Measurements from ENCODE around the gene IGFBP6. TPM values are rescaled to one million over a fixed set of nuclear protein-coding genes. Genes with fewer than 3 reads are reported as not detected.

Gene IGFBP6, protein sequence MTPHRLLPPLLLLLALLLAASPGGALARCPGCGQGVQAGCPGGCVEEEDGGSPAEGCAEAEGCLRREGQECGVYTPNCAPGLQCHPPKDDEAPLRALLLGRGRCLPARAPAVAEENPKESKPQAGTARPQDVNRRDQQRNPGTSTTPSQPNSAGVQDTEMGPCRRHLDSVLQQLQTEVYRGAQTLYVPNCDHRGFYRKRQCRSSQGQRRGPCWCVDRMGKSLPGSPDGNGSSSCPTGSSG
- 0.97 TPM in 1 of 2 replicates, not detected in the other for total RNA-seq (2011; cell fraction: chromatin; rRNA removed; ENCODE audit: low replicate concordance)
- 0.66 and 1.8 TPM in 2 replicates for total RNA-seq (2011; cell fraction: nucleolus; rRNA removed)
- 0.37 TPM in 1 of 2 replicates, not detected in the other for total RNA-seq (2011; cell fraction: nucleoplasm; rRNA removed)
- total RNA-seq (2014; rRNA removed) (1.2 and 1.6 TPM in 2 replicates), total RNA-seq (2014; rRNA removed; fragmentation: Illumina TruSeq; extraction: Trizol) (0.36 and 0.61 TPM in 2 replicates), total RNA-seq (2015; rRNA removed; fragmentation: Illumina TruSeq; extraction: Trizol) (0.38 and 0.76 TPM in 2 replicates), total RNA-seq (2021) (1.4 and 2.3 TPM in 2 replicates), polyA plus RNA-seq (2011; rRNA removed) (0.24 and 1.4 TPM in 2 replicates), polyA plus RNA-seq (2014; fragmentation: Illumina TruSeq; extraction: Trizol) (0.52 and 0.62 TPM in 2 replicates), polyA plus RNA-seq (2014; fragmentation: Nextera tagmentation; extraction: Ambion mirVana) (under 1 TPM; 0.15 to 0.23 TPM), polyA plus RNA-seq (2014; rRNA removed) (0.54 and 2.4 TPM in 2 replicates), polyA minus RNA-seq (2011; rRNA and poly(A)+ RNA removed) (not detected in 2 replicates), Bru-seq, nascent RNA (percentile 30 among the genes with signal in this experiment), BruChase-seq, experiment 1, labeled RNA remaining after a 2-hour chase (percentile 13 among the genes with signal in this experiment), BruChase-seq, experiment 2, labeled RNA remaining after a 6-hour chase (not detected)
- polyA plus RNA-seq (2011; cell fraction: cytosol; rRNA removed) = 0.94 and 2.5 TPM in 2 replicates
- 0.24 and 0.47 TPM in 2 replicates for polyA plus RNA-seq (2011; cell fraction: nucleus; rRNA removed)
- 0.89 and 1.4 TPM in 2 replicates for polyA plus RNA-seq (2012)
- 1.1 TPM in 1 of 2 replicates, not detected in the other for polyA minus RNA-seq (2011; cell fraction: cytosol; rRNA and poly(A)+ RNA removed)
- not detected in 2 replicates for polyA minus RNA-seq (2011; cell fraction: nucleus; rRNA and poly(A)+ RNA removed)
- long read RNA-seq, experiment 1, partial matches to known transcripts = 0 of 1 reads
- long read RNA-seq, experiment 1, other reads (novel, unspliced or antisense) = 0 of 1 reads
- long read RNA-seq, experiment 2, partial matches to known transcripts = 1 of 2 reads
- long read RNA-seq, experiment 2, other reads (novel, unspliced or antisense) = 1 of 2 reads
- long read RNA-seq, experiment 3 = 0 reads

DNA sequence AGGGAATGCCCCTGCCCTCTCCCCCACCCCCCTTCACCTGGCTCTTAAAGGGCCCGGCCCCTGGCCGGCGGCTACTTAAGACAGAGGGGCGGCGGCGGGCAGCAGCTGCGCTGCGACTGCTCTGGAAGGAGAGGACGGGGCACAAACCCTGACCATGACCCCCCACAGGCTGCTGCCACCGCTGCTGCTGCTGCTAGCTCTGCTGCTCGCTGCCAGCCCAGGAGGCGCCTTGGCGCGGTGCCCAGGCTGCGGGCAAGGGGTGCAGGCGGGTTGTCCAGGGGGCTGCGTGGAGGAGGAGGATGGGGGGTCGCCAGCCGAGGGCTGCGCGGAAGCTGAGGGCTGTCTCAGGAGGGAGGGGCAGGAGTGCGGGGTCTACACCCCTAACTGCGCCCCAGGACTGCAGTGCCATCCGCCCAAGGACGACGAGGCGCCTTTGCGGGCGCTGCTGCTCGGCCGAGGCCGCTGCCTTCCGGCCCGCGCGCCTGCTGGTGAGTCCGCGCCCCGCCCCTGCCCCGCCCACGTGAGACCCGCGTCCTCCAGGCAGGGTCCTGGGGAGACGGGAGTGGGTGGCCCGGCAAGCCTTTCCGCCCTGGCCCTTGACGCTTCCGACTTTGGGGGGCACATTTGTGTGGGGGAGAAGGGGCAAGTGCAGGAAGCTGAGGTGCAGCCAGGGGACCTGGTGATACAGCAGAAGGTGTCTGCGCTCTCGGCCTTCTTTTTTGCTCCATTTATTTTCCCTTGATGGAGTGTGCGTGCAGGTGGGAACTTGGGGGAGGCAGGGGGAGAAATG, at the start of gene IGFBP6:
IGFBP6 (plus strand) TSS at position 104 of the 790 bp plus-strand sequence; CDS start at position 155, 51 bp downstream.
- Histone ChIP-seq H3K27me3 (ENCODE audit: control insufficient read depth in 2 of 2, insufficient read depth in 2 of 2, low read length in 2 of 2) (no peaks in the 10 kb centered on the region), H2AFZ (ENCODE audit: low read depth, low read length) (peak within 1 kb of the TSS; percentile 98), H3K9me1 (ENCODE audit: control insufficient read depth, insufficient read depth, low read length) (peaks cover 6% of the 10 kb centered on the region), H3K27ac (ENCODE audit: extremely low read depth, low read depth, low read length) (peak within 1 kb of the TSS; percentile 60), H4K20me1 (replicated peaks; ENCODE audit: control insufficient read depth, insufficient read depth, low read length) (no peaks in the 10 kb centered on the region), H3K79me2 (ENCODE audit: control insufficient read depth, insufficient read depth, low read length) (no peaks in the 10 kb centered on the region), H3K4me1 (replicated peaks in 1 of 2; ENCODE audit: control insufficient read depth in 2 of 2, insufficient read depth in 2 of 2, low read length in 2 of 2) (peaks cover 33 to 35% of the 10 kb centered on the region in 2 experiments), H3K9ac (ENCODE audit: insufficient read depth in 1 of 2, low read depth in 2 of 2, low read length in 2 of 2) (peak within 1 kb of the TSS; percentile 56 to 86; a peak in 3 of 4 replicates), H3K9me3 (replicated peaks; ENCODE audit: control insufficient read depth, insufficient read depth, low read depth, low read length) (no peaks in the 10 kb centered on the region), H3K36me3 (ENCODE audit: control insufficient read depth, insufficient read depth, low read length) (no peaks in the 10 kb centered on the region), H3K4me2 (ENCODE audit: insufficient read depth, low read length) (peak within 1 kb of the TSS; percentile 76), H3K4me3 (peak within 1 kb of the TSS; percentile 44)
- DNase-seq (ENCODE audit: extremely low read depth in 1 of 4, low spot score in 3 of 4) = peak; percentile 62 to 81 (median 78)
- intact Hi-C loops (cut with micrococcal nuclease) (no loop called here), in situ Hi-C loops (cut with MboI) (no loop called here)
- no TSS peak for BruUV-seq (replicated peaks)
- ATAC-seq = peak; percentile 82
- ChIA-PET POLR2A (interaction anchor here (0.5 to 1.0 kb wide), 4 partner anchors 13 to 89 kb away, joined by 3 read pairs; partner anchors contain the start of gene SPRYD3), CTCF (ENCODE audit: low intra/inter-chr PET ratio) (interaction anchor here (0.7 to 2.9 kb wide), 2 partner anchors 32 to 51 kb away, joined by 4 to 49 read pairs; no protein-coding TSS in a partner anchor)
- 4% methylated on average over 45 of the region's 51 CpGs for WGBS (ENCODE audit: insufficient coverage, low coverage, missing lambda C conversion rate)
- no peak for FAIRE-seq
- TF ChIP-seq PCBP1 (IDR thresholded peaks at IDR 0.05; ENCODE audit: low read depth, low read length, poor library complexity, severe bottlenecking) (peak; percentile 33), ZNF277 (CRISPR knock-in tag; IDR thresholded peaks at IDR 0.05; ENCODE audit: borderline replicate concordance) (no peak), ZNF589 (CRISPR knock-in tag; IDR thresholded peaks at IDR 0.05; ENCODE audit: low read depth) (no peak), ZNF444 (CRISPR knock-in tag; IDR thresholded peaks at IDR 0.05) (no peak), FOXP1 (CRISPR knock-in tag; IDR thresholded peaks at IDR 0.05) (no peak), ZNF79 (CRISPR knock-in tag; IDR thresholded peaks at IDR 0.05; ENCODE audit: low read depth) (no peak), PTBP1 (IDR thresholded peaks at IDR 0.05; ENCODE audit: low read depth, low read length) (no peak), TRIM25 (IDR thresholded peaks at IDR 0.05; ENCODE audit: borderline replicate concordance) (no peak), MCM7 (IDR thresholded peaks at IDR 0.05) (no peak), HDAC8 (tag; IDR thresholded peaks at IDR 0.05) (no peak), RBM22 (IDR thresholded peaks at IDR 0.05; ENCODE audit: low read depth, low read length, poor library complexity, severe bottlenecking) (no peak), IFI16 (CRISPR knock-in tag; IDR thresholded peaks at IDR 0.05) (no peak), MAZ (CRISPR knock-in tag; conservative IDR thresholded peaks at IDR 0.05 in 1 of 2, IDR thresholded peaks at IDR 0.05 in 1 of 2) (peak; percentile 43 to 47; a peak in 3 of 4 replicates)
